Large intestine (tissue), 12 donors: ENCODE results near the gene IRGQ. TPM values are rescaled to one million over a fixed set of nuclear protein-coding genes. Genes with fewer than 3 reads are reported as not detected.

Source experiments
- DNase-seq, 2 donors: peaks; one replicate each; pipeline versions ENCODE4 v3.0.0 to v3.0.0-alpha.2; 2013
- H3K27ac ChIP-seq: one replicate; pipeline ENCODE4 v1.5.1; 2013; ENCODE audit warnings: low read length
- H3K27me3 ChIP-seq: 2 replicates; pipeline ENCODE4 v1.6.1; 2013; ENCODE audit warnings: low read length; ENCODE audit not compliant: control insufficient read depth, insufficient read depth
- H3K36me3 ChIP-seq: 2 replicates; pipeline ENCODE4 v1.6.1; 2013; ENCODE audit warnings: low read length; ENCODE audit not compliant: control insufficient read depth, insufficient read depth
- H3K4me1 ChIP-seq: one replicate; pipeline ENCODE4 v1.6.1; 2013; ENCODE audit warnings: low read length; ENCODE audit not compliant: control insufficient read depth, insufficient read depth
- H3K4me3 ChIP-seq: one replicate; pipeline ENCODE4 v1.5.1; 2013; ENCODE audit warnings: low read length
- H3K9me3 ChIP-seq: one replicate; pipeline ENCODE4 v1.6.1; 2013; ENCODE audit warnings: mild to moderate bottlenecking, low read depth, low read length, moderate library complexity; ENCODE audit not compliant: control insufficient read depth
- WGBS: methylation state at CpG from one replicate; pipeline ENCODE4 v1.1.5; 2013; ENCODE audit warnings: low lambda C conversion rate; ENCODE audit not compliant: insufficient coverage; 5-methylcytosine and 5-hydroxymethylcytosine counted together
- long read RNA-seq, 11 donors: transcript quantifications; one replicate each; lab custom pipeline, GENCODE V29; 2026
- polyA plus RNA-seq: library from polyadenylated mRNA; unstranded; fragments of 120-200 nt; gene quantifications from one replicate; pipeline ENCODE4 v1.2.1, GENCODE V29; 2013

IRGQ gene
- polyA plus RNA-seq = 11.5 TPM
- long read RNA-seq, donor 1, full-length matches to known transcripts = 19 of 19 reads
- long read RNA-seq, donor 1, partial matches to known transcripts = 0 of 19 reads
- long read RNA-seq, donor 1, other reads (novel, unspliced or antisense) = 0 of 19 reads
- long read RNA-seq, donor 2, full-length matches to known transcripts = 26 of 26 reads
- long read RNA-seq, donor 2, partial matches to known transcripts = 0 of 26 reads
- long read RNA-seq, donor 2, other reads (novel, unspliced or antisense) = 0 of 26 reads
- long read RNA-seq, donor 3, transcript IRGQ-202 (1 exons, 3,752 nt) = major isoform, 14 of 14 reads
- long read RNA-seq, donor 3, partial matches to known transcripts = 0 of 14 reads
- long read RNA-seq, donor 3, other reads (novel, unspliced or antisense) = 0 of 14 reads
- long read RNA-seq, donor 4, transcript IRGQ-202 (1 exons, 3,752 nt) = major isoform, 5 of 5 reads
- long read RNA-seq, donor 4, partial matches to known transcripts = 0 of 5 reads
- long read RNA-seq, donor 4, other reads (novel, unspliced or antisense) = 0 of 5 reads
- long read RNA-seq, donor 5, transcript IRGQ-202 (1 exons, 3,752 nt) = major isoform, 6 of 6 reads
- long read RNA-seq, donor 5, partial matches to known transcripts = 0 of 6 reads
- long read RNA-seq, donor 5, other reads (novel, unspliced or antisense) = 0 of 6 reads
- long read RNA-seq, donor 6, transcript IRGQ-202 (1 exons, 3,752 nt) = major isoform, 12 of 23 reads
- long read RNA-seq, donor 6, partial matches to known transcripts = 10 of 23 reads
- long read RNA-seq, donor 6, other reads (novel, unspliced or antisense) = 0 of 23 reads
- long read RNA-seq, donor 7, transcript IRGQ-202 (1 exons, 3,752 nt) = major isoform, 11 of 11 reads
- long read RNA-seq, donor 7, partial matches to known transcripts = 0 of 11 reads
- long read RNA-seq, donor 7, other reads (novel, unspliced or antisense) = 0 of 11 reads
- long read RNA-seq, donor 8, transcript IRGQ-202 (1 exons, 3,752 nt) = major isoform, 19 of 19 reads
- long read RNA-seq, donor 8, partial matches to known transcripts = 0 of 19 reads
- long read RNA-seq, donor 8, other reads (novel, unspliced or antisense) = 0 of 19 reads
- long read RNA-seq, donor 9, transcript IRGQ-202 (1 exons, 3,752 nt) = major isoform, 6 of 6 reads
- long read RNA-seq, donor 9, partial matches to known transcripts = 0 of 6 reads
- long read RNA-seq, donor 9, other reads (novel, unspliced or antisense) = 0 of 6 reads
- long read RNA-seq, donor 10, transcript IRGQ-202 (1 exons, 3,752 nt) = major isoform, 7 of 8 reads
- long read RNA-seq, donor 10, partial matches to known transcripts = 0 of 8 reads
- long read RNA-seq, donor 10, other reads (novel, unspliced or antisense) = 0 of 8 reads
- long read RNA-seq, donor 11, transcript IRGQ-202 (1 exons, 3,752 nt) = major isoform, 12 of 12 reads
- long read RNA-seq, donor 11, partial matches to known transcripts = 0 of 12 reads
- long read RNA-seq, donor 11, other reads (novel, unspliced or antisense) = 0 of 12 reads

- WGBS = no CpG with 5 or more reads among the region's 60 CpGs
- peaks cover 24% of the 10 kb centered on the region for H3K4me1 ChIP-seq
- no peaks in the 10 kb centered on the region for H3K27me3 ChIP-seq
- peaks cover 37% of the 10 kb centered on the region for H3K36me3 ChIP-seq
- DNase-seq = peak; percentile 100
- peaks cover 4% of the 10 kb centered on the region for H3K9me3 ChIP-seq
- peak within 1 kb of the TSS; percentile 74 for H3K4me3 ChIP-seq
- peak within 1 kb of the TSS; percentile 91 for H3K27ac ChIP-seq
Observed at GRCh38 chr19:43595999-43596841, at the start of gene IRGQ, which contains the start of gene ZNF576. TSS of gene IRGQ (minus strand) at chr19:43596134. CDS start at chr19:43595338, 796 bp downstream. TSS of gene ZNF576 (plus strand) at chr19:43596595. CDS start at chr19:43597109, 514 bp downstream.

DNA sequence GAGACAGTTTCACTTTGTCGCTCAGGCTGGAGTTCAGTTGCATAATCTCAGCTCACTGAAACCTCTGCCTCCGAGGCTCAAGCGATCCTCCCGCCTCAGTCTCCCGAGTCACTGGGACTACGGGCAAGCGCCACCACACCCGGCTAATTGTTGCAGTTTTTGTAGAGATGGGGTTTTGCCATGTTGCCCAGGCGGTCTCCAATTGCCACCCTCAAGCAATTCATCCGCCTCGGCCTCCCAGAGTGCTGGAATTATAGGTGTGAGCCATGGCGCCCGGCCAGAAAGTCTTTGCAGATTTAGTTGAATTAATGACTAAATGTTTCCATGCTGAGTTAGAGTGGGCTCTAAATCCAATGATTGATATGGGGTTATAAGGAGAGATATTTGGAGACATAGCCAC is 48.2 kb upstream of the IRGQ start:
- Histone ChIP-seq H3K27ac (no peak overlapping the region), H3K9me3 (no peaks in the 10 kb centered on the region), H3K4me1 (peaks cover 4% of the 10 kb centered on the region), H3K36me3 (peaks cover 3% of the 10 kb centered on the region), H3K4me3 (no peak overlapping the region), H3K27me3 (peaks cover 15% of the 10 kb centered on the region)
- no CpG with 5 or more reads among the region's 13 CpGs for WGBS
- DNase-seq = no peak

DNA sequence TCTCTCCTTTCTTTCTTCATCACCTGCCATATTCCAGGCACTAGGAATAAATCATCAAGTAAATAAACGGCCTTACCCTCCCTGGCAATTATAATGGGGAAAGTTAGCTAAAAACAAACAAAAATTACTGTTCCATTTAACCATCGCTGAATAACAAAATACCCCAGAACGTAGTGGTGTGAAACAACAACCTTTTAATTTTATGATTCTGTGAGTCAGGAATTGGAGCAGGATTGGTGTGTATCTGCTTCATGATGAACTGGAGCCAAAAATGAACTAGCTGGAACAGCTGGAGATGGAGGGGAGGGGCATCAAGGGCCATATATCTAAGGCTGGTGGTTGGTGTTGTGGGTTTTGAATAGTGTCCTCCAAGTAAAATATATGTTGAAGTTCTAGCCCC is 47.4 kb upstream of the IRGQ start:
- DNase-seq = no peak
- no peaks in the 10 kb centered on the region for H3K9me3 ChIP-seq
- no peak overlapping the region for H3K4me3 ChIP-seq
- 80% methylated on average over 3 of the region's 3 CpGs for WGBS
- peaks cover 4% of the 10 kb centered on the region for H3K4me1 ChIP-seq
- H3K27ac ChIP-seq = no peak overlapping the region
- H3K27me3 ChIP-seq = peaks cover 24% of the 10 kb centered on the region
- H3K36me3 ChIP-seq = no peaks in the 10 kb centered on the region

DNA sequence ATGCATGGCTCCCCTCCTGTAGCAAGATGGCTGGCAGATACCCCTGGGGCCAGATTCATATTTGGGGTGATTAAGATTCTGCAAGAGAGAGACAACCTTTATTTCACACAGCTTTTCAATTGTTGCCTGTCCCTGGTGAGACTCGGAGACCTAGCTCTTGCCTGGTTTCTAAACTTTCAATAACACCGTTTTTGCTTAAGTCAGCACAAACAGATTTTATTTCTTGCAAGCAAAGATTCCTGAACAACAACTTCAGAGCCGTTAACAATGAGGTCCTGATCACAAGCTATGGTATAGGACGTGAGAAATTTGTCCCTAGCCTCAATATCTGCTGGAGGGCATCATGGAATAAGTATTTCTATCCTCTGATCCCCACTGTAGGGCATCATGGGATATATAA is 46.6 kb upstream of the IRGQ start:
- Histone ChIP-seq H3K4me3 (no peak overlapping the region), H3K9me3 (no peaks in the 10 kb centered on the region), H3K4me1 (peaks cover 4% of the 10 kb centered on the region), H3K27ac (no peak overlapping the region), H3K27me3 (peaks cover 28% of the 10 kb centered on the region), H3K36me3 (no peaks in the 10 kb centered on the region)
- DNase-seq = no peak
- WGBS = no CpG with 5 or more reads among the region's 4 CpGs

GRCh38 chr19:43641333-43641732 is 45.4 kb upstream of the IRGQ start:
- Histone ChIP-seq H3K27ac (no peak overlapping the region), H3K9me3 (no peaks in the 10 kb centered on the region), H3K4me1 (peaks cover 4% of the 10 kb centered on the region), H3K4me3 (no peak overlapping the region), H3K27me3 (peaks cover 29% of the 10 kb centered on the region), H3K36me3 (no peaks in the 10 kb centered on the region)
- DNase-seq = no peak
- no CpG with 5 or more reads among the region's 2 CpGs for WGBS

DNA sequence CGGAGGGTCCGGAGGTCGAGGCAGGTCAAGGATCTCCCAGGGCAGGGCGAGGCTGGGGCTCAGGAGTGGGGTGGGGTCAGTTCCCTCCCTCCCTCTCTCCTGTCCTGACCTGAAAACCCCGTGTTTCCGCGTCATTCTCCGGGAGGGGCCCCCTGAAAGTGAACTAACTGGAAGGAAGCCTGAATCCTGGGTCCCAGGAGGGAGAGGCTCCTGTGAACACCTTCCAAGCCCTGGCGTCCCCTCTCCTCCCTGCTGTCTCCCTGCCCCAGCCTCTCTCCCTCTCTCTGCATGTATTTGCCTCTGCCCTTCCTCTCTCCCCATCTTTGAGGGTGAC is 44.5 kb upstream of the IRGQ start:
- Histone ChIP-seq H3K4me1 (peaks cover 4% of the 10 kb centered on the region), H3K4me3 (peak overlapping the region; percentile 43), H3K9me3 (no peaks in the 10 kb centered on the region), H3K27me3 (peaks cover 29% of the 10 kb centered on the region), H3K36me3 (no peaks in the 10 kb centered on the region), H3K27ac (no peak overlapping the region)
- no peak for DNase-seq
- WGBS = no CpG with 5 or more reads among the region's 9 CpGs

- H3K27me3 ChIP-seq = peaks cover 29% of the 10 kb centered on the region
- H3K9me3 ChIP-seq = no peaks in the 10 kb centered on the region
- peaks cover 10% of the 10 kb centered on the region for H3K4me1 ChIP-seq
- no CpG with 5 or more reads among the region's 110 CpGs for WGBS
- H3K27ac ChIP-seq = no peak within 1 kb of the TSS
- no peaks in the 10 kb centered on the region for H3K36me3 ChIP-seq
- peak in 1 of 2 donors; percentile 63 for DNase-seq
- peak within 1 kb of the TSS; percentile 43 for H3K4me3 ChIP-seq
Observed at GRCh38 chr19:43639519-43640423, 43.8 kb upstream of the IRGQ start, which contains the start of gene CADM4. TSS of gene CADM4 (minus strand) at chr19:43639850. CDS start at chr19:43639790, 60 bp downstream.

DNA sequence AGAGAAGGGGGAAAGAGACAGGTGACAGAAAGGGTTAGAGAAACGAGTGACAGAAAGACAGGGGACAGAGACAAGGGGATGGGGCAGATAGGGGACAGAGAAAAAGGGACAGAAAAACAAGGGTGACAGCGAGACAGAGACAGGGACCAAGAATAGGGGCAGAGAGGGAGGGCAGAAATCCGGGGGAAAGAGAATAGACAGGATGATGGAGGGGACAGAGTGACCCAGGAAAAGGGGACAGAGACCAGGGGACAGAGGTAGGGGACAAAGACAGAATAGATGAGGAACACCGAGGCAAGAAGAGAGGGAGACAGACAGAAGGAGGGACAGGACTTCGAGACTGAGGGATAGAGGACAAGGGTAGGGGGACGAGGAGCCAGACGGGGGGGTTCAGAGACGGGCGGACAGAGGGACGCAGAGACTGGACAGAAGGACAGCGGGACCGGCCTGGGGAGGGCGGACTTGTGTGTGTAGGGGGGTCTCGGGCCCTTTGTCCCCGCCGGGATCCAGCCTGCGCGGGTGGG is 43.1 kb upstream of the IRGQ start:
- Histone ChIP-seq H3K4me3 (no peak overlapping the region), H3K27me3 (peaks cover 29% of the 10 kb centered on the region), H3K9me3 (no peaks in the 10 kb centered on the region), H3K36me3 (no peaks in the 10 kb centered on the region), H3K4me1 (peaks cover 14% of the 10 kb centered on the region), H3K27ac (no peak overlapping the region)
- WGBS = 13% methylated on average over 4 of the region's 18 CpGs
- DNase-seq = no peak
